NCI-H146 (cell line): ENCODE data around the gene CD109.
"Not testable (repeated sequence)": the region's sequence is repeated elsewhere in the genome, so short reads cannot be mapped to it uniquely, and the experiment has no call there.

Experiments used
- DNase-seq: peaks from one replicate; lab custom pipeline; 2025; lab: John Stamatoyannopoulos, UW

The CD109 gene

GRCh38 chr6:73695619-73696421 lies at the start of gene CD109:
Gene CD109 (plus strand): TSS chr6:73696203. CDS start chr6:73696216, 13 bp downstream.
- peak; percentile 42 for DNase-seq

DNA sequence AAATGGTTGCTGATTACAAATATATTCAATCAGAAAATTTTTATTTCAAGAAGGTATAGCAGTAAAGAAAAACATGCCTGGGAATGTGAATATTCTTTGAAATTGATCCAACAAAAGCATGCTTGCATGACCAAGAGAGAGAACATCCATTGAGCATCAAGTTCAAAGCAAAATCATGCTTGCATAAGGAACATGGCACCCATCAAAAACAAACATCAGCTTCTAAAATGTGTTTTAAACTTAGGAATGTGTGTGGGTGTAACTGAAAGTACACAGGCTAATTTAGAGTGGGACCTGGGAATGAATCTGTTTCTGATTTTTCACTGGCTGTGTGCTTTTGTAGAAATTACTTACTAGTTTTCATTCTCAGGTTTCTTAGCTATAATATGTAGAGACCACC lies 47.8 kb upstream of the CD109 start:
- DNase-seq = no peak

- no peak for DNase-seq
Observed at GRCh38 chr6:73649783-73650182, 46.2 kb upstream of the CD109 start.

DNA sequence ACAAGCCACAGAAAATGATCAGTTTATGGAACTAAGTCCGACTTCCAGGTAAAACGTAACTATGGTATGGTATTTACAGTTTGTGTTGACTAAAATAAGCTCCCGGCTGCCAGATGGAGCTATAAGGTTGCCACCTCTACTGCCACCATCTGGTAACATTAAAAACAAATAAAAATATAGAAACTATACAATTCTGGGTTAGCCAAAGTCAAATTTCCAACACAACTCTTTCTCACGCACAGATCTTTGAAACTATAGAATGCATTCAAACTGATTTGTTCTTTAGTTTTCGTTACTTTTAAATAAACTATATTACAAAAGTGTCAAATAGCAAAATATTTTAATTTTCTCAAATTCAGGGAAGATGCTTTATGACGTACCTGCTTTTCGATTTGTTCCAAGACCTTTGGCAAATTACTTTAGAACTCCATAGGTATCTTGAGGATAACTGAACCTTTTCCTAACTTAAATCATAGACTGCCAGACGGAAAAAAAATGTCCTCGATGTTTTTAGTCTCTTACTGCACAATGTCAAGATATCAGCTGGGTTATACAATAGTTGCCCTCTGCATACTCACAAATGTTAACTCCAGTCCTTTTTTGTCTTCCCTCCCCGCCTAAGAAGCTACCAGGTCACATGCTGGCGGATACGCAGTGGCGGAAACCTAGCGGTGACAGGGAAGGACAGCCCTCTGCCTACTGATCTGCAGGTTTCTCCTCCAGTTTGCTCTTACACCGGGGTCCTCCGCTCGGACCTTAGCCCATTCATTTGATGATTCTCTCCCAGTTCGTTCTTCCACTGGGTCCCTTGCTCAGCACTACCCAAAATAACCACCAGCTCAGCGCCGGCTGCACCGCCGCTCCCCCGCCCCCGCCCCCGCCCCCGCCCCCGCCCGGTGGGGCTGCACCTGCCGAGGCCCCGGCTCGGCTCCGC lies 43.1 kb upstream of the CD109 start:
- peak; percentile 79 for DNase-seq

GRCh38 chr6:73653571-73654424 lies 42.2 kb upstream of the CD109 start, which contains the start of gene SLC17A5:
Gene SLC17A5 (minus strand): TSS chr6:73653992. CDS start chr6:73653886, 106 bp downstream.
- DNase-seq = peak; percentile 96

DNA sequence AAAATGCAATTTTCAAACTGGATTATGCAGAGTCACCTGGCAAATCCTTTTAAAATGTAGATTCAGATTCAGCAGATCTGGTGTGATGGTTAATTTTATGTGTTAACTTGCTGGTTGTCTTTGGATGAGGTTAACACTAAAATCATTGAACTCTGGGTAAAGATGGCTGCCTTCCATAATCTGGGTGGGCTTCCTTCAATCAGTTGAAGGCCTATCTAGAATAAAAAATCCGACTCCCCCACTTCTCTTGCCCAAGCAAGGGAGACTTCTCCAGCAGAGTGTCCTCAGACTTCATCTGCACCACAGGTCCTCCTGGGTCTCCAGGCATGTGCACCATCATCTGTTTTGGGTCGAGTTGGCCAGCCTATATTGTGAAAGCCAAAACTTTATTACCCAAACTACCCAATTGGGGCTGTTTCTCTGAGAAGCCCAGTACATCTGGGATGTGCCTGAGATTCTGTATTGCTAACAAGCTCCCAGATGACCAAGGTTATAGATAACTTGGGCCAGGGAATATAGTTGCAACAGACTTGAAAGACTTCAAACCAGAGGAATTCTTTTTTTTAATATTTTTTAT lies 40.6 kb upstream of the CD109 start:
- no peak for DNase-seq

GRCh38 chr6:73656531-73657145 lies 39.4 kb upstream of the CD109 start:
- no peak for DNase-seq

DNA sequence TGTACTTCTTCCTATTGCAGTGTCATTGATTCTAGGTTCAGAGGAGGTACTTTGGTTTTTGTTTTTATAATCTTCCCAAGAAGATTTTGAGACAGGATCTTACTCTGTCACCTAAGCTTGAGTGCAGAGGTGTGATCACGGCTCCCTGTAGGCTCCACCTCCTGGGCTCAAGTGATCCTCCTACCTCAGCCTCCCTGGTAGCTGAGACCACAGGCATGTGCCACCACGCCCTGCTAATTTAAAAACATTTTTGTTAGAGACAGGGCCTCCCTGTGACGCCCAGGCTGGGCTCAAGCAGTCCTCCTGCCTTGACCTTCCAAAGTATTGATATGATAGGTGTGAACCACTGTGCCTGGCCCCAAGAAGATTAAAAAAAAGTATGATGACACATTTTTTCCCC lies 38.8 kb upstream of the CD109 start:
- no peak for DNase-seq

GRCh38 chr6:73664701-73665100 lies 31.3 kb upstream of the CD109 start:
- DNase-seq = no peak

DNA sequence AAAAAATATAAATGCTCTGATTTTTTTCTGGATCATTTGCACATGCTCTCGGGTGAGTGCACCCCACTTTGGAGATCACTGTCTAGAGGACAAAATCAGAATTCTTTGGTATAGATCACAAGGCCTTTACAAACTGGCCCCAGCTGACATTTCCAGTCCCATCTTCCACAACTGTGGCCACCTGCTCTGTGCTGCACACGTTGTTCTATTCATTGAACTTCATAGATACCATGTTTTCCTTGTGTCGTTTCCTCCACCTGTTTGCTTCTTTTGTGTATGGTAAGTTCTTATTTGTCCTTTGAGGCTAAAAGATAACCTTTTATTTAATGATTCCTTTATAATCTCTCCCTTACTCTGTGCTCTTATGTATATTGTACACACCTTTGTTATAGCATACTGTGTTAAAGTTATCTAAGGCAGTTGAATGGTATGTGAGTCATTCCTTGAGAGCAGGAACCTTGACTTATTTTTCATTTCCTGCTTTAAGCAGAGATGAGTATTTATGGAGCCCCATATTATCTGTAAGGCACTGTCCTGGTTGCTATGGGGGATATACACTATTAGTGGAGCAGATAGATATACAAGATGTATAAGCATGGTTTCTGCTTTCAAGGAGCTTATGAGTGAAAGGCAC lies 30.2 kb upstream of the CD109 start:
- peak; percentile 52 for DNase-seq

DNA sequence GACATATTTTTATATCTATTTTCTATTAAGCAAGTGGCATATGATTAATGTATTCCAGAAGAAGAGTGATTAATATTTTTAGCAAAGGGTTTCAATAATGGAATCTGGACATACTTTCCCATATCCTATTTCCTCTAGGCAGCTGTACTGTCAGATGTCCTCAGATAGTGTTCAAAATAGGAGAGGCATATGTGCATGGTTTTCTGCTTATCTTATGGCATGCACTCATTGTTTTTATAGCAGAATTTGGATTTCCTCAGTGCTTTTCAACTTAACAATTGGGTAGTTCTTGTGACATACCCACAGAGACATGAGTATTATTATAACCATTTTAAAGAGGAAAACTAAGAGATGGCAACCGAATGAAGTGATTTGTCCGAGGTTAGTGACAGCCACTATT lies 29.6 kb upstream of the CD109 start:
- no peak for DNase-seq

- DNase-seq = no peak
Observed at GRCh38 chr6:73667798-73668197, 28.2 kb upstream of the CD109 start.

- no peak for DNase-seq
Observed at GRCh38 chr6:73669005-73669404, 27.0 kb upstream of the CD109 start.

GRCh38 chr6:73671911-73672685 lies 23.9 kb upstream of the CD109 start:
- DNase-seq = no peak

DNA sequence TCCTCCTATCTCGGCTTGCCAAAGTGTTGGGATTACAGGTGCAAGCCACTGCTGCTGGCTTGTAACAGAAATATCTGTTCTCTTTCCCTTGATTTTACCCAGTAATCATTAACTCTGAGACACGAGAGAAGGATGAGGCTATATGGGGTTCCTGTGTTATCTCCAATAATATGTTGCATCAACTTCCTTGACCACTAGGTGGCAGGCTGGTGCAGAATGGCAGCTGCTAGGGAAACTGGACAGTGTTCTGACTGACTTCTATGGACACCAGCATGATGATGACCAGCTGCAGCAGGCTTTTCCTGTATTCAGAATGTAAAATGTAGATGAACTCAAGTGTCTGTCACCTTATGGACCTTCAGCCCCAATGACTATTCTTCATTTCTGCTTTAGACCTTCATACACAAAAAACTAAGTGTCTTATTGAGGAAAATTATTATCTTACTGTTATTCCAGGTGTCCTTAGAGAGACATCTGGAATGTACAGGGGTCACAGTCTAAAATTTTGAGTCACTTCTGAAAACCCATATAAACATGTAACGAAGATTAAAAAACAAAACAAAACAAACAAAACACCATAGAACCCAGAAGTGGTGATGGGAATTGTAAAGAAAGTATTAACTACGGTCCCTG lies 20.4 kb upstream of the CD109 start:
- DNase-seq = peak; percentile 69

DNA sequence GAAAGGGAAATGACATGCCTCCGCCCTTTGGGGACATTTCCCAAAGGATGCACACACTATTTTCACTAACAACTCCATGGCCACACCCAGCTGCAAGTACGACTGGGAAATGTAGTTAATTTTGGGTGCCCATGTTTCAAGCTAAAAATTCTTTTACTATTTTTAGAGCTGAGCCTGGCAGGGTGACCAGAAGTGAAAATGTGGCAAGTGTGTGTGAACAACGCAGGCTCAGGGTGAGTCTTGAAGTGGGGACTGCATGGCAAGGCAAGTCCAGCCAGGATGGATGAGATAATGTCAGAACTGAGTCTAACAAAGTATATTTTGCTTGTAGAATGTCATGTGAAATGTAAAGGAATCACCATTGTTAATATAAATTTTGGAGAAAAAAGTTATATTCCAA lies 17.0 kb upstream of the CD109 start:
- DNase-seq = no peak

DNA sequence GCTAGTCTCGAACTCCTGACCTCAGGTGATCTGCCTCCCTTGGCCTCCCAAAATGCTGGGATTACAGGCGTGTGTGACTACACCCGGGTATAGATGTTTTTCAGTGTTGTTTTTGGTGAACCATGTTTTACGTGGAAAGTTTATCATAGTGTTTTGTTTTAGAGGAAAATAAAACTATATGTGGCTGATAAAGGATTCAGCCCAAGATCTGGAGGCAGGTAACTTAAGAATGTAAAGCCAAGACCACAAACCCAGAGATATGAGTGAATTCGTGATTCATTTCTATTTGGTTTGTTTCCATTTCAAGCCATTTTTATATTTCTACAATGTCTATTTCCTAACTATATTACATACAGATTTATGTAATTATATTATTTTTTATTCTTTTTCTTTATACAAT lies 16.2 kb upstream of the CD109 start:
- DNase-seq = not testable (repeated sequence)

DNA sequence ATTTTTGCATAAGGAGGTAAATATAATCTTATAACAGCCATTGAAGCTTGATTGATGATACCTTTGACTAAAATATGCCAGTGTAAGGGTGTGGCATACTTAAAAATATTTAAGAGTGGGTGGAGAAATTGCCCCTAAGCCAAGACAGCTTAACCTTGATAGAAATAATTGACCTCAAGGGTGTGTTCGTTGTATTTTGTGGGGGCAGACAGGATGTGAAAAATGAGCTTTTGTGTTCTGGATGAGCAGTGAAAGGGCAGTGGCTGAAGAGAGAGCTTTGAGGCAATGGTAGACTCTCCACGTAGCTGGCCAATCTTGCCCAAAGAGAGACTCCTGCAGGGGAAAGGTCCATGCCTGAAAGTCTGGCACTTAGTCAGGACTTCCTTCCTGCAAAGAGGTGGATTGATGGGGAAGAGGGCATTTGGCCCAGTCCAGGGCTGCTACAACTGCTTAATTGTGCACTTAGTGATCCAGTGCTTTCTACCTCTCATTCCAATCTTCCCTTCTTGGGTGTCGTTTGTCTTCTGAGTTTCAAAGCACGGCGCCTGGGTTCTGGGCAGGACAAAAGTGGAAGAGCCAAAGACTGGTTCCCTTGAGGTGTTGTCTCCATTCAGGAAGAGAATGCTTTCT lies 15.6 kb upstream of the CD109 start:
- no peak for DNase-seq

DNA sequence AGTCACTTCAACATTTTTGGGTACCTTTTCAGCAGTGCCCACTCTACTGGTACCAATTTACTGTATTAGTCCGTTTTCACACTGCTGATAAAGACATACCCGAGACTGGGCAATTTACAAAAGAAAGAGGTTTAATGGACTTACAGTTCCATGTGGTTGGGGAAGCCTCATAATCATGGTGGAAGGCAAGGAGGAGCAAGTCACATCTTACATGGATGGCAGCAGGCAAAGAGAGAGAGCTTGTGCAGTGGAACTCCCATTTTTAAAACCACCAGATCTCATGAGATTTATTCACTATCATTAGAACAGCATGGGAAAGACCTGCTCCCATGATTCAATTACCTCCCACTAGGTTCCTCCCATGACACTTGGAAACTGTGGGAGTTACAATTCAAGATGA lies 12.4 kb upstream of the CD109 start:
- not testable (repeated sequence) for DNase-seq
